ENCODE results near the gene ART1.
"Not testable (repeated sequence)": the region's sequence is repeated elsewhere in the genome, so short reads cannot be mapped to it uniquely, and the experiment has no call there.

Gene ART1

DNA sequence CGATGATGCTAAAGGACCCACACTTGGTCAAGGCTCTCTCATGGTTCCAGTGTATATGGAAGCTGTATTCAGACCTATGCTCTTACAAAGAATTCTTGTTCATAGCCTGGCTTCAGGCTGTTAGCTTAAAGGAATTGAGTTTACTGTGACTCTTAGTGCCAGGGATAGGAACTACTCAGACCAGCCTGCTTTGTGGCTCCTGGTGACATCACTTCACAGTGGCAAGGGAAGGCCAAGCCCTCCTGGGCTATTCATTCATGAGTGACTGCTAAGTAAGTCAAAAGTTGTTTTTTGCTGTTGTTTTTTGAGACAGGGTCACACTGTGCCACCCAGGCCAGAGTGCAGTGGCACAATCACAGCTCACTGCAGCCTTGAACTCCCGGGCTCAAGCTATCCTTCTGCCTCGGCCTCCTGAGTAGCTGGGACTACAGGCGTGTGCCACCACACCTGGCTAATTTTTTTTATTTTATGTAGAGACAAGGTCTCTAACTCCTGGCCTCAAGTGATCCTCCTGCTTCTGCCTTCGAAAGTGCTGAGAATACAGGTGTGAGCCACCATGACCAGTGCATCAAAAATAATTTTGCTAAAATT lies 12.8 kb upstream of the ART1 start:
- no peak for DNase-seq

DNA sequence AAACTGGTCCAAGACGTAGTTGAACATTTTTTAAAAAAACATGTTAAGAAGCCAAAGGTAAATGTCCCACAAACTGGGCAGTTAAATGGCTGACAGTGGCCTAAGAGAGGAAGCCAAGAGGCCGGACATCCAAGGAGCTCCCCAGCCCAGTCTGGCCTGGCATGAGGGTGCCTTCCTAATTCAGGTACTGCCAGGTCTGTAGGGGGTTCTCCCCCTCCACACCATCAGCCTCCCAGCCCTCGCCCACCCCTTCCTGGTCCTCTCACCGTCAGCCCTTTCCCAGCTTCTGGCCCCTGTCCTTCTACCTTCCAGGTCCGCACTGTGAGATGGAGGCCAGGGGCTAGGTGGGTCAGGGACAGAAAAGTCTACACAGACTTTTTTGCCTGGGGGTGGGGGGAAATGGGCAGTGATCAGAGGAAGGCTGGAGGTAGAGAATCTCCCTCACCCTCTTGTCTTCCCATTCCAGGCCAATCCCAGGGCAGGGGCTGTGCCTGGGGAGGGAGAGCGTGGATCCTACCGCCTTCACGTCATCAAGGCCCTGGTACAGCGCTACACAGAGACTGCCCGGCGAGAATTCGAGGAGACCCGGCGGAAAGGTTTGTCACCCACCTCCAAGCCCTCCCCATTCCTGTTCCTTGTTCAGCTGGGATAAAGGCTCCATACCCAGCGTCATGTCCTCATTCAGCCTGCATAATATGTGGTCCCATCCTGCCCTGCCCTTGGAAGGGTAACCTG lies 9.1 kb upstream of the ART1 start:
- no peak for DNase-seq

DNA sequence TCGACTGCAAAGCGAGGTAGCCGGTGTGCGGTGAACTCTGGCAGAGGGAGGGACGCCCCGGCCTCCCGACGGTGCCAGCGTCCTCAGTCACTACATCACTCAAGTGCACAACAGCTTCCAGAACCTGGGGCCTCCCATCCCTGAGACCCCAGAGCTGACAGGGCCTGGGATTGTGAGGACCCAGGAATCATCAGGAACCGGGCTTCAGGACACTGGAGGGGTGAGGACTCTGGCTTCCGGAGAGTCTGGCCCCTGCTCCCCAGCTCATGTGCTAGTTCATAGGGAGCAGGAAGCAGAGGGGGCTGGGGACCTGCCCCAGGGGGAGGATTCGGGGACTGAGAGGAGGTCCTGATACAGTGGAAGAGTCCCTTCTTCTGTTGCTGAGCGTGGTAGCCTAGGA lies 7.7 kb upstream of the ART1 start:
- DNase-seq: no peak

DNA sequence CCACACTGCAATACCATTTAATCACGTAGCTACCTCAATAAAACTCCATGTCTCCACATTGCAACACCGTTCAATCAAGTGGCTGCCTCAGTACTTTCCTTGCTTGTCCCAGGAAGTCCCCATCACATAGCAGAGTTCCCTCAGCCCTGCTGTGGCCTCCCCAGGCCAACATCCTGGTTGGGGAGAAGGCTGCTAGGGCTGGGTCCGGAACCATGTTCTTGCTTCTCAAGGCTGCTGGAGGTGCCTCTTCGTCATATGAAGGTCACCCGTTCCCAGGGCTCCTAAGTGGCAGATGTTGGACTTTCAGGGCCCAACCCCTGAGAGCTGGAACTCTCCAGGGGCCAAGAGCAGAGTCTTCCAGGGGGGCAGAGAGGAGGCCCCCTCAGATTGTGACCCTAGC lies 6.4 kb upstream of the ART1 start:
- DNase-seq: no peak

DNA sequence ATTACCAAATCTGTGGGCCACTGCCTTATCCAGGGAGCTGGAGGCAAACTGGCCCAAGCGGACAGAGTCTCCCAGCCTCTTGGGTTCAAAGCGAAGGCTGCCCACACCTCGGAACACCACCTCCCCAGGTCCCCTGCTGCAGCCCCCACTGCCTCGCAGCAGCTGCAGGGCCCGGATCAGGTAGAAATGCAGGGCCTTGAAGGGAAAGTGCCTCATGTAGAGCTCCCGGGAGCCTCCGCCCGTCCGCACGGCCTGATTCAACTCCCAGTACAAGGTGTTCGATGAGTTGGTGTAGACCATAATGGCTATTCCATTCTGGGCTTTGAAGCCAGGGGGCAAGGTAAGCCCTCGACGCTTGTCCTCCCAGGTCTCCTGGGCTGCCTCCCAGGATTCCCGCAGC lies 5.1 kb upstream of the ART1 start:
- DNase-seq: no peak

DNA sequence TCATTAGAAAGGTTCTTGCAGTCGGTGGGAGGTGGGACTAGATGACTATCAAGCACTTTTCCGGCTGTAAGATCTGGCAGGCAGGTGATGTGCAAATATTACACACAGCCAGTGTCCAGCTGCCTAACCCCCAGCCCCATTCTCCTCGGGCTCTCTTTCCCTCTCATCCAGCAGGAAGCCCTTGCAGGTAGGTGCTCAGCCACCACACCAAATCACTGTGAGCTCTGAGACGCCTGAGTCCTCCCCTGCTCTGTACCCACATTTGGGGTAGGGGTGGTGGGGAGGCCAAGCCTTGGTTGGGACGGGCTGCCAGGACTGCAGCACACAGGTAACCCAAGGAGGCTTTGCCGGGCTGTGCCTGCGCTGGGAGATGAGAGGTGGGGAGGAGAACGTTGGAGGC lies 3.7 kb upstream of the ART1 start:
- DNase-seq: no peak

DNA sequence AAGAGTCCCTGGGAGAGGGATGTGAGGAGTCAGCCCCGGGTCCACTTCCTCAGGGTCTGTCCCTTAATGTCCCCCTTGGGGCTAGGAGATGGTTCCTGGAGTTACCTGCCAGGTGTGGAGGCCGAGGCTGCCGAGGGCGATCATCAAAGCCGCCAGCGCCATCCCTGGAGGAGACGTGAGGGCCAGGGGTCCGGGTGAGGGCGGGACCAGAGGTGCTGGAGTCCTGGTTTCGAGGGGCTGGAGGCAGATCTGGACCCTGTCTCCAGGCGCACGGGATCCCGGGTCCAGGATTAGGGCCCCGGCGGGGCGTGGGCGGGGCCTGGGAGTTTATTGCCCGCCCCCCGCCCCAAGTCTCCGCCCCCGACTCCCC lies 3.2 kb upstream of the ART1 start, which contains the start of gene ART5:
Gene ART5, minus strand, starts transcription at position 292 of the 370 bp plus-strand sequence. Its CDS starts 130 bp downstream, at position 162.
- DNase-seq: no peak

DNA sequence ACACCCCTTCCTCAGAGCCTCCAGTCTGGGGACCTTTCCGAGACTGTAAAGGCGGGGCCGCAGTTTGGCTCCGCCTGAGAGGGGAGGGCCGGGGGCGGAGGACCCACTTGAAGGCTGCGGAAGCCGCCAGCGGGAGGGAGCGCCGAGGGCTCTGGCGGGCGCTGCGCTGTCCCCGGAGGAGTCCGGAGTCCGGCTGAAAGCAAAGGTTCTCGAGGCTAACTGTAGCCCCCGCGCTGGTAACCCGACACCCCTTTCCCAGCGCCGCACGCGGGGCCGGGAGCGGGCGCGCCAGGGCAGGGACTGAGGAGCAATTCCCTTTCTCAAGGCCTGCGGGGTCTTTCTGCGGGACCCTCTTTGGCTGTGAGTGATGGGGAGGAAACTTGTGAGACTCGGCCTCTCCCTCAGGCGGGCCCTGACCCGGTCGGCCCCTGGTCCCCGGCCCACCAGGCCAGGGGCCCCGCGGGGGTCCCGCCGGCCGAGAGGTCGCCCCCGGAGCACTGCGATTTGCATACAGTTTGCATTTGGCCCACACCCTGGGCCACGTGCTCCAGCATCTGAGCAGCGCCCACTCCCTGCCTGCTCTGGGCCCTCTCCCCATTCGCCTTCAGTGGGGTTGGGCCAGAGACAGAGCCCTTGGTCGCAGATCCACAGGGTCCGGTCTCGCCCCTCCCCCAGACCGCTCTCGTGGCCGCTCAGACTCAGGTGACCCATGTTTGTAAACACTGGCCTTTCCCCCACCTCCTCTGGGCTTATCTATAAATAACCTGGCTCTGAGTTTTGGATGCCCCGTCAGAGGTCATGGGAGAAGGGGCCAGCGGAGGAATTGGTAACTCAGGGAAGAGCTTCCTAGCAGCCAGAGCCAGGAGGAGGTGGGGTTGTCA lies 2.6 kb upstream of the ART1 start:
- peak; percentile 81 for DNase-seq

DNA sequence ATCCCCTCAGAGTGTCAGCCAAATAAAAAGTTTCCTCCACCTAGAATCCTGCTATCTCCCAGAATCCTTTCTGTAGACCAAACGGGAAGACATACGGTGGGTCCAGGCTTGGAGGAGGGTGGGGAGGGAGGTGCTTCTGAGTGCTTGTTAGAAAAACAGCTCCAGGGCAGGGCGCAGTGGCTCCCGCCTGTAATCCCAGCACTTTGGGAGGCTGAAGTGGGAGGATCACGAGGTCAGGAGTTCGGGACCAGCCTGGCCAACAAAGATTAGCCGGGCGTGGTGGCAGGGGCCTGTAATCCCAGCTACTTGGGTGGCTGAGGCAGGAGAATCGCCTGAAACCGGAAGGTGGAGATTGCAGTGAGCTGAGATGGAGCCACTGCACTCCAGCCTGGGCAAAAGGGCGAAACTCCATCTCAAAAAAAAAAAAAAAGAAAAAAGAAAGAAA lies 1.8 kb upstream of the ART1 start:
- not testable (repeated sequence) for DNase-seq

DNA sequence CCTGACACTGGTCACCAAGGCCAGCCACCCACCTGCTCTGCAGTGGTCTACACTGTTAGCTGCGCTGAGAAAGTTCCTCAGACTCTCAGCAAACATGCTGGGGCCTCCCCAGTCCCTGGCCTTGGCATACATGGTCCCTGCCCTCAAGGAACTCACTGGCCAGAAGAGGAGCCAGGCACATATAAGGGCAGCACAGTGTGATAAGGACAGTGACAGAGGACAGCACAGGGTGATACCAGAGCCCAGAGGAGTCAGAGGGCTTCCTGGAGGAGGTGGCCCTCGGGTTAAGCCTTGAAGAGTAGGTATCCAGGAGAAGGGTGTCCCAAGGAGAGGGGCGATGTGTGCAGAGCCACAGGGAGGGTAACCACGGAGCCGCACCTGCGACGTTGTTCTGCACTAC lies 624 bp downstream of the ART1 start:
- DNase-seq: no peak

DNA sequence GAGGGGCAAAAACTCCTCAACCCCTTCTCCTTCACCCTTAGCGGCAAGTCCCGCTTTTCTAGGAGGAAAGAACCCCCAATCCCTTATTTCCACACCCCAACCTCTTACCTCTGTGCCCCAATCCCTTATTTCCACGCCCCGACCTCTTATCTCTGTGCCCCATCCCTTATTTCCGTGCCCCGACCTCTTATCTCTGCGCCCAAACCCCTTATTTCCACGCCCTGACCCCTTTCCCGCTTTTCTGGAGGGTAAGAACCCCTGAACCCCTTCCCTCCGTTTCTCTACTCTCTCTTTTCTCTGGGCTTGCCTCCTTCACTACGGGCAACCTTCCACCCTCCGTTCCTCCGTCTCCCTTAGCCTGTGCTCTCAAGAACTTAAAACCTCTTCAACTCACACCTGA lies 3.9 kb downstream of the ART1 start:
- DNase-seq: not testable (repeated sequence)

DNA sequence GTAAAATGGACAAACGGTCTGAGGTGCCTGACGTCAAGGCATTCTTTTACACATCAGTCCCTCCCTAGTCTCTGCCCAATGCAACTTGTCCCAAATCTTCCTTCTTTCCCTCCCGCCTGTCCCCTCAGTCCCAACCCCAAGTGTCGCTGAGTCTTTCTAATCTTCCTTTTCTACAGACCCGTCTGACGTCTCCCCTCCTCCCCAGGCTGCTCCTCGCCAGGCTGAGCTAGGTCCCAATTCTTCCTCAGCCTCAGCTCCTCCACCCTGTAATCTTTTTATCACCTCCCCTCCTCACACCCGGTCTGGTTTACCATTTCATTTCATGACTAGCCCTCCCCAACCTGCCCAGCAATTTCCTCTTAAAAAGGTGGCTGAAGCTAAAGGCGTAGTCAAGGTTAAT lies 4.4 kb downstream of the ART1 start:
- DNase-seq: not testable (repeated sequence)

DNA sequence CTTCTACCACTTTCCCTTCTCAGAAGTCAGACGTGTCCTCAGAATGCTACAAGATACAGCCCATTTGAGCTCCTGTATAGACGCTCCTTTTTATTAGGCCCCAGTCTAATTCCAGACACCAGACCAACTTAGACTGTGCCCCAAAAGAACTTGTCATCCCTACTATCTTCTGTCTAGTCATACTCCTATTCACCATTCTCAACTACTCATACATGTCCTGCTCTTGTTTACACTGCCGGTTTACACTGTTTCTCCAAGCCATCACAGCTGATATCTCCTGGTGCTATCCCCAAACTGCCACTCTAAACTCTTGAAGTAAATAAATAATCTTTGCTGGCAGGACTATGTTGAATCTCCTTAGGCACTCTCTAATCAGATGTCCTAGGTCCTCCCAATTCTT lies 7.6 kb downstream of the ART1 start:
- not testable (repeated sequence) for DNase-seq

DNA sequence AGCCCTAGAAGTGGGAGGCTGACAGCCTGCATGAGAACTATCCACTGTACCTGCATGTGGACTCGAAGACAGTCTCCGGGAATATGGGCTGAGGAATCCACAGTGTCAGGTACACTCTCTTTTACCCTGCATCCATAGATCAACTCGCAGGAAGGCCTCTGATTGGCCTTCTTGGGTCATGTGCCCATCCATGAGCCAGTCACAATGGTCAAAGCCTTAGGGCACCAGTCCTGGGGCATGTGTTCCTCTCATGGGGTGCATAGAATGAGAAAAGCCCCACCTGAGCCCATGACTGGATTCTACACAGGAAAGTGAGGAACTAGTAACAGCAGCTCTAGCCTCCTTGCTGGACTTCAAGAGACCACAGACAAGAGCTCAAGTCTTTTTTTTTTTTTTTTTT lies 10.6 kb downstream of the ART1 start:
- no peak for DNase-seq

DNA sequence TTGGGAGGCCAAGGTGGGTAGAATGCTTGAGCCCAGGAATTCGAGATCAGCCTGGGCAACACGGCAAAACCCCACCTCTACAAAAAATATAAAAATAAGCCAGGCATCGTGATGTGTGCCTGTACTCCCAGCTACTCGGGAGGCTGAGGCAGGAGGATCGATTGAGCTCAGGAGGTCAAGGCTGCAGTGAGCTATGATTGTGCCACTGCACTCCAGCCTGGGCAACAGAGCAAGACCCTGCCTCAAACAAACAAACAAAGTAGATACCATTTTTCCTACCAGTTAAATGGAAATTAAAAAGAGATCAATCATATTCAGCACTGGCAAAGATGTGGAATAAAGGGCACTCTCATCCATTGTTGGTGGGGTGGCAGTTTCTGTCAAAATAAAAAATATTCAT lies 12.4 kb downstream of the ART1 start:
- DNase-seq: not testable (repeated sequence)

DNA sequence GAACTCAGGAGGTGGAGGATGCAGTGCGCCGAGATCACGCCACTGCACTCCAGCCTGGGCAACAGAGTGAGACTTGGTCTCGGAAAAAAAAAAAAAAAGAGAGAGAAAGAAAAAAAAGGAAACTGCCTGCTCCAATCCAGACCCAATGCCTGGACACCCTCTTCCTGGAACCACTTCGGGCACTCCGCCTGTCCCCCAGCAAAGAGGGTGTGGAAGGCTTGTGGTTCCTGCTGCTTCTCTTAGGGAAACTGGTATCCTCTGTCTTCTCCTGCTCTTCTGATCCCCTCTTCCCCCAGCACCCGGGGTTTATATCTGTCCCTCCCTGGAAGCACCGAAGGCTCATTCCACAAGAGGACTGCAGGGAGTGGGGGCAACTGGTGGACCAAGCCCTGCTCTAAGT lies 13.3 kb downstream of the ART1 start:
- DNase-seq: no peak

DNA sequence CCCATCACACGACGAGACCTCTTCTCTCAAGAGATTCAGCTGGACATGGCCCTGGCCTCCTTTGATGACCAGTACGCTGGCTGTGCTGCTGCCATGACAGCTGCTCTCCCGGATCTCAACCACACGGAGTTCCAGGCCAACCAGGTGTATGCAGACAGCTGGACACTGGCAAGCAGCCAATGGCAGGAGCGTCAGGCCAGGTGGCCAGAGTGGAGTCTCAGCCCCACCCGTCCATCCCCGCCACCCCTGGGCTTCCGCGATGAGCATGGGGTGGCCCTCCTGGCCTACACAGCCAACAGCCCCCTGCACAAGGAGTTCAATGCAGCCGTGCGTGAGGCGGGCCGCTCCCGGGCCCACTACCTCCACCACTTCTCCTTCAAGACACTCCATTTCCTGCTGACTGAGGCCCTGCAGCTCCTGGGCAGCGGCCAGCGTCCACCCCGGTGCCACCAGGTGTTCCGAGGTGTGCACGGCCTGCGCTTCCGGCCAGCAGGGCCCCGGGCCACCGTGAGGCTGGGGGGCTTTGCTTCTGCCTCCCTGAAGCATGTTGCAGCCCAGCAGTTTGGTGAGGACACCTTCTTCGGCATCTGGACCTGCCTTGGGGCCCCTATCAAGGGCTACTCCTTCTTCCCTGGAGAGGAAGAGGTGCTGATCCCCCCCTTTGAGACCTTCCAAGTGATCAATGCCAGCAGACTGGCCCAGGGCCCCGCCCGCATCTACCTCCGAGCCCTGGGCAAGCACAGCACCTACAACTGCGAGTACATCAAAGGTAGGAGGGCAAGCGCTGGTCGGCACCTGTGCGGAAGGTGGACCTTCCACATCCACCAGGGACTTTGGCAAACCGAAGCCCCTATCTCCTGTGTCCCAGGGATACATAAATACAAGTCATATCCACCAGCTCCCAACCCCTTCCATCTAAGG lies 14.9 kb downstream of the ART1 start:
- DNase-seq: no peak

DNA sequence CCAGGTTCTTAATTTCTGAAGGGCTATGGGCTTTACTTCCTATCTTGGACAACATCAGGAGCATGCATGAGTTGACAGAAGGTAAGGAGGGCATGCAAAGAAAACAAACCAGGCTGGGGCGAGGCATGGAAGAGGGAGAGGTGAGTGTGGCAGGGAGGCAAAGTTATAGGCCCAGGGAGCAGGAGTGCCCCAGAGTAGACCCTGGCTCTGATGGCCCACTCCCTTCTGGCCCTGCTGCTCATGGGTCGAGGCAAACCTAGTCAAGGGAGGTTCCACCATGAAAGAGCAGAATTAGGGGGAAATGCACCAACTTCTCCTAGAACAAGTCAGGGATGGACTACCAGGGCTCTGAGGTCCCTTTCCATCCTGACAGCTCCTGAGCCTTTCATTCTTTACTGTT lies 16.0 kb downstream of the ART1 start:
- DNase-seq: no peak

DNA sequence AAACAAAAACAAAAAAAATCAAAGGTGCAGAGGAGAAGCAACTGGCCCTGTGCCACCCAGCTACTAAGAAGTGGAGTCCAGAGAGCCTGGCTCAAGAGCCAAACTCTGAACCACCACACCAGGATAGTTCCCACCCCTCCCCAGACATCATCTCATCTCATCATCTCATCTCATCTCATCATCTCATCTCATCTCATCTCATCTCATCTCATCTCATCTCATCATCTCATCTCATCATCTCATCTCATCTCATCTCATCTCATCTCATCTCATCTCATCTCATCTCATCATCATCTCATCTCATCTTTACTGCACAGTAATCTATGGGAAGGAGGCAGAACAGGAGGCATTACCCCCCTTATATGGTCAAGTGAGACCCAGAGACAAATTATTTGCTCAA lies 17.9 kb downstream of the ART1 start:
- no peak for DNase-seq

DNA sequence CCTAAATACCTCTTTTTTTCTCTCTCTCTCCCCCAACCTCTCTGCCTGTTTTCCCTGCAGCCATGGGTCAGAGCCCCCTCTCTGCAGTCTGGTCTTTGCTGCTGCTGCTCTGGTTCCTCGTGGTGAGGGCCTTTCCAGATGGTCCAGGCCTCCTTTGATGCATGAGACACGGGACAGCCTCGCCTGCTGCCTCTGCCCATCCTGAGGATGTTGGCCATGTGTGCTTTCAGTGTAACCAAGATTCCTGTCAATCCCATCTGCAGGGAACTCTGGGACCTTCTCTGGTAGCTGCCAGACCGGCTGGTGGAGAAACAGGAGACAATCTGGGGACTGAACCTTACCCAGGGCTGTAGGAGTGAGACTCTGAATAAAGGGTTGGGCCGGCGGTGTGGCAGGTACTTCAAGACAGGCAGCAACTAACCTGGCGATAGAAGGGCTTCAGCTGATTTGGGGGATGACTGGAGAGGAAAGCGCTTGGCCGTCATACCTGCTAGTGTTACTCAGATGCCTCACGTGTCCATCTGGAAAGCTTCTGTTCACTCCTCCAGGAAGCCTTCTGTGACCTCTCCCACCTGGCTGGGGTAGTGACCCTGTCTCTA lies 19.2 kb downstream of the ART1 start:
- no peak for DNase-seq

DNA sequence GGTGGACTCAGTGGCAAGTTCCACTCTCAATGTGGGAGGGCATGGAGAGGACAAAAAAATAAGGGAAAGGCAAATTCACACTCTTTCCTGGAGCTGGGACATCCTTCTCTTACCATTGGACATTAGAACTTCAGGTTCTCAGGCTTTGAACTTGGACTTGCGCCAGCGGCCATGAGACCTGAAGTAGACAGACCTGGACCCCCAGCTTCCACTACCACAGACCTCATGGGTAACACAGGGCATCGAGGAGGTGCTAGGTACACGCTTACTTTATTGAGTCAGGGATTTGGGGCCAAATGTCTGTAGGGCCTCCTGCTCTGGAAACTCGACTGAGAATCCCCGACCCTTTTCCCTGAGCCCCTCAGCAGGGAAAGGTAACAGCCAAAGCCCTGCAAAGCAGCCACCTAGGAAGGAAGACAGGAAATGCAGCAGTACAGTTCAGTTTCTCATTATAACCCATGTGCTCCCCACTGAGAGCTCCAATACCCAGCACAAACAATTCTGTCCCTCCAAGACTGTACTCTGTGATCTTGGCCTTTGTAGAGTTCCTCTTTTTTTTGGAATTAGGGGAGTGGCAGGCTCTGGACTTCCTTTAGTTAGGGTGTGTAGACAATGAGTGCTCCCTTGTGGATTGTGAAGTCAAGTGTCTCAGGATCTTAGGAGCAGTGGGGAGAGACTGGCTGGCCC lies 20.6 kb downstream of the ART1 start:
- DNase-seq: no peak

Data from fibroblast of skin of right quadriceps (primary cell).